Measurements from ENCODE around the gene PSMB5. TPM values are rescaled to one million over a fixed set of nuclear protein-coding genes. Genes with fewer than 3 reads are reported as not detected.

PSMB5 gene
- total and polyA plus RNA-seq, 2 of the 13 experiments (the other 11 are each of a cell fraction or from before 2014, with no cell fraction given) = 705 to 871 TPM

- TF ChIP-seq TOE1 (CRISPR knock-in tag; IDR thresholded peaks at IDR 0.05) (no peak), ATF5 (CRISPR knock-in tag; IDR thresholded peaks at IDR 0.05; ENCODE audit: low read depth) (no peak), ZNF136 (CRISPR knock-in tag; IDR thresholded peaks at IDR 0.05; ENCODE audit: low read depth) (no peak), KAT8 (CRISPR knock-in tag; IDR thresholded peaks at IDR 0.05) (no peak), SOX6 (IDR thresholded peaks at IDR 0.05) (peak; percentile 59; the same call in 1 of the 2 replicates), SOX6 (CRISPR knock-in tag; IDR thresholded peaks at IDR 0.05) (no peak), PITX1 (CRISPR knock-in tag; IDR thresholded peaks at IDR 0.05) (no peak), HIVEP1 (CRISPR knock-in tag; IDR thresholded peaks at IDR 0.05) (0 out of 2 replicates have a peak, but pooled peaks have one; percentile 11), ZNF691 (CRISPR knock-in tag; IDR thresholded peaks at IDR 0.05; ENCODE audit: borderline replicate concordance, low read depth) (no peak), ADNP (CRISPR knock-in tag; IDR thresholded peaks at IDR 0.05) (no peak), BATF2 (CRISPR knock-in tag; IDR thresholded peaks at IDR 0.05) (no peak), AGO2 (optimal IDR thresholded peaks at IDR 0.05; ENCODE audit: low read depth, low read length) (peak; percentile 93), THRA (CRISPR knock-in tag; IDR thresholded peaks at IDR 0.05; ENCODE audit: borderline replicate concordance) (no peak), ZNF75D (CRISPR knock-in tag; IDR thresholded peaks at IDR 0.05; ENCODE audit: borderline replicate concordance) (0 out of 2 replicates have a peak, but pooled peaks have one; percentile 19), MYNN (CRISPR knock-in tag; IDR thresholded peaks at IDR 0.05; ENCODE audit: low read depth) (no peak), NFKBIZ (CRISPR knock-in tag; IDR thresholded peaks at IDR 0.05) (no peak), ELF4 (CRISPR knock-in tag; IDR thresholded peaks at IDR 0.05; ENCODE audit: borderline replicate concordance) (no peak), DBP (CRISPR knock-in tag; IDR thresholded peaks at IDR 0.05; ENCODE audit: not compliant biosample characterization) (no peak), RBM39 (IDR thresholded peaks at IDR 0.05; ENCODE audit: low read depth, low read length, poor library complexity, severe bottlenecking) (peak; percentile 53), RBFOX2 (IDR thresholded peaks at IDR 0.05; ENCODE audit: low read depth, low read length) (peak; percentile 66), IKZF5 (CRISPR knock-in tag; IDR thresholded peaks at IDR 0.05) (no peak), RBM22 (optimal IDR thresholded peaks at IDR 0.05; ENCODE audit: low read length) (no peak)
Measured at GRCh38 chr14:23058654-23059504, 24.2 kb upstream of the PSMB5 start (continued).
